Suppressor macrophage treated with lipopolysaccharide for 1 hour (primary cell): ENCODE data around the gene PACSIN3.

ENCODE experiments used
- DNase-seq, 3 donors: peaks; one replicate each; pipeline ENCODE4 v3.0.0-alpha.2; 2020 to 2022

The PACSIN3 gene

GRCh38 chr11:47191137-47191536 is 4.9 kb upstream of the PACSIN3 start:
- DNase-seq: peak in 1 of 3 donors; percentile 20

DNA sequence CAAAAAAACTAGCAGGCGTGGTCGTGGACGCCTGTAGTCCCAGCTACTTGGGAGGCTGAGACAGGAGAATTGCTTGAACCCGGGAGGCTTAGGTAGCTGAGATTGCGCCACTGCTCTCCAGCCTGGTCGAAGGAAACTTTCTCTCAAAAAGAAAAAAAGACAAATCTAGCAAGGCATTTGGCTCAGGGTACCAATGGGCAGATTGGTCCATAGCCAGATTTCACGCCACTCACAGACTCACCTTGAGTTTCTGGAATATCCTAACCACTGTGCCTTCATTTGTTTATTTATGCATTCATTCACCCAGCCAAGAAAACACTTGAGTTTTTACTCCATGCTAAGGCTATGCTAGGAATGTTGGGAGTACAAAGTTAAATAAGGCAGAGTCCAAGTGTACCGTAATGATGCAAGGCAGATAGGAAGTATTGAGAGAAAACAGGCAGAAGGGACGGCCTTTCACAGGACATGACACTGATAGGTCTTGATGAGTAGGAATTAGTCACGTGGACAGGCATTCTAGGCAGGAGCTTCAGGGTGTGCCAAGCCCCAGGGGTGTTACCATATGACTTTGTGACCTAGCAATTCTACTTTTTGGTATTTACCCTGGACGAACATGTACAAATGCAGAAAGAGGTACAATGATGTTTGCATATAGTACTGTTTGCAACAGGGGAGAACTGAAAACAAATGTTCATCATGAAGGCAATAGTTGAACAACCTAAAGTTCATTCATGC is 3.0 kb upstream of the PACSIN3 start:
- peak in 1 of 3 donors; percentile 14 for DNase-seq

GRCh38 chr11:47188259-47188658 is 2.0 kb upstream of the PACSIN3 start:
- DNase-seq: no peak

- DNase-seq: no peak
These were observed 1.5 kb upstream of the PACSIN3 start for GRCh38 chr11:47187723-47188122.

GRCh38 chr11:47186700-47187695 is 764 bp upstream of the PACSIN3 start:
- peak in 2 of 3 donors; percentile 35 to 52 for DNase-seq

DNA sequence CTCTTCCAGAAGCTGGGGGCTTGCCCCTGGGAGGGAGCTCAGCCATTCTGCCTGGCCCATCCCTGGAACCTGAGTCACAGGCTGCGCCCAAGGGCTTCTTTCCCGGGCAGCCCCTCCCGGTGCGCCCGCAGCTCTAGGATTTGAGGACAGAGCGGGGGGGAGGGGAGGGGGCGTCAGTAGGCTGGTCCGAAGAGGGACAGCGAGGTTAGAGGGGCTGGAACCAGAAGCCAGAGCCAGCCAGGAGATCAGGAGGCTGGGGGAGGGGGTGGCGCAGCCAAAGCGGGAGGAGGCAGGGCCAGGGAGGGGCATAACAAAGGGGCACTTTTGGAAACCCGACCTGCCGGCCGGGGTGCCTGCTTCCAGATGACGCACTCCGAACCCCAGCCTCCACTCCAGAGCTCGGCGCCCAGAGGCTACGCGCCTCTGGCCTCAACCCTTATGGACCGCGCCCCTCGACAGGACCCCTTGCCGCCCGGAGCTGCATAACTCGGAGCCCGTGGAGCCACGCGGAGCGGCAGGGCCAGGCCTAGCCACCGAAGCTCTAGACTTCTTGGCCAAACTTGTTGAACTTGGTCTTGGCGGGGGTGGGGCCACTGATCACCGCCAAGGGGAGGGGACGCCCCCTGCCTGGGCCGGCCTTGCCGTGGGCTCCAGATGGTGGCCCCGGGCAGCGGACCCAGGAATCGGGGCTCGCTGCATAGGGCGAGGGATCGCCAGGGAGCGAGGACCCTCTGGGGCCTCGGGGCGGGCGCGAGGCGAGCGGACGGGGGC is 744 bp downstream of the PACSIN3 start:
- DNase-seq: no peak

GRCh38 chr11:47184711-47185304 is 1.4 kb downstream of the PACSIN3 start:
- no peak for DNase-seq

DNA sequence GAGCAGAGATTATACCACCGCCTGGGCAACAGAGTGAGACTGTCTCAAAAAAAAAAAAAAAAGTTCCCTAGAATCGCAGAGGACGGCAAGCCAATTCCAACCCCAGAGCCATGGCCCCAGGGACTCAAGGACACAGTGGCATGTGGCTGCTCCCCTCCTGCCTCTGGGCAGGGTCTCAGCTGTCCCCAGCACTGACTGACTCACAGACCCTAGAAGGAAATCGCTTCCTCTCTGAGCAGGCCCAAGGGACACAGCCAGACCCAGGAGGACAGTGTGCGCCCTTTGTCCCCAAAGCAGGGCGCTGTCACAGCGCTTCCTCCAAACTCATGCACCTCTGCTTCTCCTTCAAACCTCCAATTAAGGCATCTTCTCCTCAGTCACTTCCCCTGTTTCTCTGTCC is 2.3 kb downstream of the PACSIN3 start:
- DNase-seq: no peak

GRCh38 chr11:47183031-47183856 is 3.0 kb downstream of the PACSIN3 start:
- DNase-seq: no peak

GRCh38 chr11:47182380-47182779 is 3.9 kb downstream of the PACSIN3 start:
- DNase-seq: no peak

DNA sequence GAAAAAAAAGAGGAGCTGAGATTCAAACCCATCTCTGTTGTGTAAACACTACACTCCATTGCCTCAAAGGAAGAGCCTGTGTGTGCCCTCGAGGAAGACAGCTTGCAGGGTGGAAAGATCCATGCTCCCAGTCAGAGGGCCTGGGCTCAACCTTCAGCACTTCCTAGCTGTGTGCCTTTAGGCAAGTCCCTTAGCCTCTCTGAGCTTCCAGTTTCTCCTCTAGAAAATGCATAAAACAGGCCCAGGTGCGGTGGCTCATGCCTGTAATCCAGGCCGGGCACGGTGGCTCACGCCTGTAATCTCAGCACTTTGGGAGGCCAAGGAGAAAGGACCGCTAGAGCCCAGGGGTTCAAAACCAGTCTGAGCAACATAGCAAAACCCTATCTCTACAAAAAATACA is 5.0 kb downstream of the PACSIN3 start:
- DNase-seq: no peak

DNA sequence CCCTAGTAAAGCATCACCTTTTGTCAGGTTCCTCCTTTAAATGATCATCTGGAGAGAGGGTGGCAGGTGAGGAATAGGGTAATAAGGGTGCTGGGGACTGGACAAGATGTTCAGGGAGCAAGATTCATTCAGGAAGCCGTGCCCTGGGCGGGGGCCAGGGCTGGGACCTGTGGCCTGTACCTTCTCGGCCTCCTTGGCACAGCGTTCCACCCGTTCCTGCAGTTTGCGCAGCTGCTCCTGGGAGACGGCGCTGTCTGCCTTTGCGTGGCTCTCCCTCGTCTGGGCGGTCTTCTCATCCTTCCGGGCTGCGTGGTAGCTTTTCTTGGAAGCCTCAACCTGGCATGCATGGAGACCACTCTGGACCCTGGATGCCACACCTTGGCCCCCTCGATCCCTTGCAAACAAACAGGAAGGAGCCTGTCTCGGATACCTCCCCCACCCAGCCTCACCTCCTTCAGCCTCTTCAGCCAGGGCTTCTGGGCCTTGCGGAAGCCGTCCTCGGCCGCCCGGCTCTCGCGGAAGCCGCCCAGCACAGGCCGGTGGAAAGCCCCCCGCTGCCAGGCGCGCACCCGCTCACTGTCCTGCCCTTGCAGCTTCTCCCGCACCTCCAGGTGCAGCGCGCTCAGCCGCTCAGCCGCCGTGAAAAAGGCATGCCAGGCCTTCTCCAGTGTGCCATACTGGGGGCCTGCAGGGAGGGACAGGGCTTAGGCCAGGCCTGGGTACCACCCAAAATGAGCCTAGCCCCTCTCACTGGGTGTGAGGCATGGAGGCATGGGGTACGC is 6.0 kb downstream of the PACSIN3 start:
- DNase-seq: no peak

DNA sequence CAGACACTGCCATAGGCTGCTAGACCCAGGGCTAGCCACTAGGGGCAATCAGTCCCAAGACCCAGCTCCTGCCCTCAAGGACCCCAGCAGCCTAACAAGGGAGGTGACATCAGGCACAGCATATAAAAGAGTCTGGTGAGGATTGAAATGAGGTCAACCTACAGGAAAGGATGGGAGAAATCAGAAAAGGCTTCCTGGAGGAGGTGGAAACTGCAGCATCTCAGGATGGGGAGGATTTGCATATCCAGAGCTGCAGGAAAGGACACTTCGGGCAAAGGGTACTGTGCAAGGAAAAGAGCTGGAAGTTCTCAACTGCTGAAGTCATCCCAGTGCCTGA is 6.6 kb downstream of the PACSIN3 start:
- DNase-seq: peak; percentile 59 to 72 (median 65)

DNA sequence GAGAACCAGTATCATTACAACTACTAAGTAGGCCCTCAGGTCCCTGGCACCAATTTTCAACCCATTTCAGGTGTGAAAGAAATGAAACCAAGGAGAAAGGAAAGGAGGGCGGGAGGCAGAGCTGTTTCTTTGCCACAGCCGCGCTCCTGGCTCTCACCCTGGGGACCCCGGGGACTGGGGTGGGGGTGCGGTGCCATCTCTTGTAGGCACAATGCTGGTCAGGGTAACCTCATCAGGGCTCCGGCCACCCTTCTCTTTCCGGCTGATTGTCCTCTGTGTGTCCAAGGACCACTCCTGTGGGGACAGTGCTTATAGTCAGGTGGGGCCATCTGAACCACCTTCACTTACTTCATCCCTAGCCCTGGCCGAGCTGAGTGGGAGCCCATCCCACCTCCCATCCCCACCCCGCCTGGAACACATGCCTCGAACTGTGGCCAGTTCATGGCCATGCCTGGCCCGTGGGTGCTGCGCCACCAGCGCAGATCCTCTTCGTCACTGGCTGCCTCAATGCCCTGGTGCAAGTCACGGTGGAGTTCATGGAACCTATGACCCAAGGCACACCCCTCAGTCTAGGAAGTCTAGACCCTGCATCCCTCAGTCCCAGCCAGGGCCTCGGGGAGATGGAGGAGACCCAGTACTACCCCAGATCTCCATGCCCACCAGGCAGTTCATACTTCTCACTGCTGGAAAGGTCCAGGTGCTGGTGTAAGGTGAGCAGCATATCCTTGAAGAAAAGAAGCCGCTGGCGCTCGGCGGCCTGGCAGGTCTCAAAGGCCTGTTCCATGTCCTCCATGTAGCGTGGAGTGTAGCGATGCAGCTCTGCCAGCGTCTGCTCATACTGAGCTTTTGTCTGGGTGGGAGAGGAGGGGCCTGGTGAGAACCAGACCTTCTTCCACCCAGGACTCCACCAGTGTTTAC is 7.2 kb downstream of the PACSIN3 start:
- DNase-seq: no peak

DNA sequence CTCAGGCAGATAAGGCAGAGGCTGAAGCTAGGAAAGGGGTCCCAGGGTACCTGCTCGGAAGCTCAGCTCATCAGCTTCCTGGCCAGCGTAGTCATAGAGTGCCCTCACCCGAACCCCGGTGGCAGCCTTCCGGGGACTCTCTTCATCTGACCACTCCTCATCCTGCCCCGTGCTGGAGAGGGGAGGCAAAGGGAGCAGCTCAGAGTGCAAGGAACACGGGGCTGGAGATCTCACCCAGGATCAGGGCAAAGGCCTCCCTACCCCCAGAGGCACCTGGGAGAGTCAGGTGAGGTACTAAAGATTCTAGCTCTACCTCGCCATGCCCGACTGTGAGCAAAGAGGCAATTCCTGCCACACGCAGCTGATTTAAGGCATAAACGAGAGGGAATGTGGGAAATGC is 7.9 kb downstream of the PACSIN3 start:
- no peak for DNase-seq

- DNase-seq: no peak
These were observed 8.4 kb downstream of the PACSIN3 start for GRCh38 chr11:47177846-47178245.

GRCh38 chr11:47177229-47177845 is 8.9 kb downstream of the PACSIN3 start:
- peak; percentile 90 to 92 (median 91) for DNase-seq

DNA sequence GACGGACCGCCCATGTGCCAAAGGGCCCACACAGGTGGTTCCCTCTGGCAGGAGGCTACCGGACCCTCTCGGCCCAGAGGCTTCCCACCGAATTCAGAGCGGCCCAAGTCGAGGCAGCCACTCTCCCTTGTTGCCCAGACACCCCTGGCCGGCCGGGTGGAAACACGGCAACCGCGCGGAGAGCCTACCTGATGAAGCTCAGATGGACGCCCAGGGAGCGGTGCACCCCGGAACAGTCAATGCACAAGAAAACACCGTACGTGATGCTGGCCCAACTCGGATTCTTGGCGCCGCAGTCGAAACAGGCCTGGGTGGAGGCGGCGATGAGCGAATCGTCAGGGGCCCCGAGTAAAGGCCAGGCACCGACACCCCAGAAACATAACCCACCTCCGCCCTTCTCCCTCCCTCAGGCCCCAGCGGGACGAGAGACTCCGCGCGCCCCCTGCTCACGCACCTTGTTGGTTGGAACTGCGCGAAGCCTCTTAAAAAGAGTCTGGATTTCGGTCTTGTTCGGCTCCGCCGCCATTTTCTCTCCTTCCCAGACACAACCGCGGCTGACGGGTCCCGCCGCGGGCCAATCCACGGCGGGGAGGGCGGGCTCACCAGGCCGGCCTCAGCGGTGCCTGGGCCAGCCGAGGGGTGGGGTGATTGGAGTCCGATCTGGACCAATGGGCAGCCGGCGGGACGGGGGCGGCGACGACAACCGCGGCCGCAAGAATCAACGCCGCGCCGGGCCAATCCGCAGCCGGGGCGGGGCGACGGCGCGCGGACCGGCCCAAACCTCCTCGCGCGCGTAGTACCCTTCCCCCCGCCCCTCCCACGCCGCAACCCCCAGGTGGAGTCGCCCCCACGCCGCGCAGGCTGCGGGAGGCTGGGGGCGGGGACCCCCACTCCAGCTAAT is 9.7 kb downstream of the PACSIN3 start, which contains the start of gene ARFGAP2:
Gene ARFGAP2, minus strand, starts transcription at position 552 of the 901 bp plus-strand sequence. Its CDS starts 26 bp downstream, at position 526.
- peak; percentile 98 to 99 (median 98) for DNase-seq
